ENCODE measurements around the gene SOBP. TPM values are rescaled to one million over a fixed set of nuclear protein-coding genes. Genes with fewer than 3 reads are reported as not detected.

SOBP gene
- total RNA-seq, 1 experiment from 2014 or later = 0.22 TPM

DNA sequence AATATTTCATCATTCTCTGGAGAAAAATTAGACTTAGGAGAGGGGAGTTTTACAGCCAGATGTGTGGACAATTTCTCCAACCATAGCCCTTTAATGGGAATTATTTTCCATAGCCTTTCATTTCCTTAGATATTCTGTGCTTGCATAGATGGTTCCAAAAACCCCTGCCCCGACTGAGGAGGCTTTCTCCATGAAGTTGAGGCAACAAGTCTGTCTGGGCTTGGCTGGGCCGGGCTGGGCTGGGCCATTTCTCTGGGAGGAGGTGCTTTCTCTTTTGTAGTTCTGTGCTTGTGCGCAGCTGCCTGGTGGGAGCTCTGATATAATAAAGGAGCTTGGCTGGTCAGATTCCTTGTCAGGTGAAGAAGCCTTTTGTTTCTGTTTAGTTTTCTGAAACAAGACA is 71.4 kb downstream of the SOBP start:
- ChIA-PET POLR2A (ENCODE audit: unreplicated experiment) (no interaction called here), CTCF (no interaction called here)
- Histone ChIP-seq H3K4me1 (replicated peaks; ENCODE audit: insufficient read depth) (no peaks in the 10 kb centered on the region), H3K79me2 (ENCODE audit: low read depth) (no peaks in the 10 kb centered on the region), H3F3A (ENCODE audit: insufficient read depth, low read depth) (no peaks in the 10 kb centered on the region), H3K4me2 (no peak overlapping the region), H2AFZ (no peak overlapping the region), H3K9me3 (ENCODE audit: insufficient read depth, low read depth) (no peaks in the 10 kb centered on the region), H3K9me2 (ENCODE audit: insufficient read depth) (no peaks in the 10 kb centered on the region), H3K36me3 (ENCODE audit: low read depth) (no peaks in the 10 kb centered on the region), H3K27ac (no peak overlapping the region), H3K4me3 (no peak overlapping the region), H3K27me3 (ENCODE audit: insufficient read depth, low read depth) (no peaks in the 10 kb centered on the region), H4K20me1 (ENCODE audit: insufficient read depth) (no peaks in the 10 kb centered on the region)
- DNase-seq = no peak
- TF ChIP-seq, protein P1, sequence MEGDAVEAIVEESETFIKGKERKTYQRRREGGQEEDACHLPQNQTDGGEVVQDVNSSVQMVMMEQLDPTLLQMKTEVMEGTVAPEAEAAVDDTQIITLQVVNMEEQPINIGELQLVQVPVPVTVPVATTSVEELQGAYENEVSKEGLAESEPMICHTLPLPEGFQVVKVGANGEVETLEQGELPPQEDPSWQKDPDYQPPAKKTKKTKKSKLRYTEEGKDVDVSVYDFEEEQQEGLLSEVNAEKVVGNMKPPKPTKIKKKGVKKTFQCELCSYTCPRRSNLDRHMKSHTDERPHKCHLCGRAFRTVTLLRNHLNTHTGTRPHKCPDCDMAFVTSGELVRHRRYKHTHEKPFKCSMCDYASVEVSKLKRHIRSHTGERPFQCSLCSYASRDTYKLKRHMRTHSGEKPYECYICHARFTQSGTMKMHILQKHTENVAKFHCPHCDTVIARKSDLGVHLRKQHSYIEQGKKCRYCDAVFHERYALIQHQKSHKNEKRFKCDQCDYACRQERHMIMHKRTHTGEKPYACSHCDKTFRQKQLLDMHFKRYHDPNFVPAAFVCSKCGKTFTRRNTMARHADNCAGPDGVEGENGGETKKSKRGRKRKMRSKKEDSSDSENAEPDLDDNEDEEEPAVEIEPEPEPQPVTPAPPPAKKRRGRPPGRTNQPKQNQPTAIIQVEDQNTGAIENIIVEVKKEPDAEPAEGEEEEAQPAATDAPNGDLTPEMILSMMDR (conservative IDR thresholded peaks at IDR 0.05) = no peak
- TF ChIP-seq EZH2 (IDR thresholded peaks at IDR 0.05; ENCODE audit: low read depth) = no peak
- intact Hi-C loops (cut with micrococcal nuclease; ENCODE audit: unreplicated experiment) = no loop called here
- BruUV-seq (replicated peaks) = no TSS peak

DNA sequence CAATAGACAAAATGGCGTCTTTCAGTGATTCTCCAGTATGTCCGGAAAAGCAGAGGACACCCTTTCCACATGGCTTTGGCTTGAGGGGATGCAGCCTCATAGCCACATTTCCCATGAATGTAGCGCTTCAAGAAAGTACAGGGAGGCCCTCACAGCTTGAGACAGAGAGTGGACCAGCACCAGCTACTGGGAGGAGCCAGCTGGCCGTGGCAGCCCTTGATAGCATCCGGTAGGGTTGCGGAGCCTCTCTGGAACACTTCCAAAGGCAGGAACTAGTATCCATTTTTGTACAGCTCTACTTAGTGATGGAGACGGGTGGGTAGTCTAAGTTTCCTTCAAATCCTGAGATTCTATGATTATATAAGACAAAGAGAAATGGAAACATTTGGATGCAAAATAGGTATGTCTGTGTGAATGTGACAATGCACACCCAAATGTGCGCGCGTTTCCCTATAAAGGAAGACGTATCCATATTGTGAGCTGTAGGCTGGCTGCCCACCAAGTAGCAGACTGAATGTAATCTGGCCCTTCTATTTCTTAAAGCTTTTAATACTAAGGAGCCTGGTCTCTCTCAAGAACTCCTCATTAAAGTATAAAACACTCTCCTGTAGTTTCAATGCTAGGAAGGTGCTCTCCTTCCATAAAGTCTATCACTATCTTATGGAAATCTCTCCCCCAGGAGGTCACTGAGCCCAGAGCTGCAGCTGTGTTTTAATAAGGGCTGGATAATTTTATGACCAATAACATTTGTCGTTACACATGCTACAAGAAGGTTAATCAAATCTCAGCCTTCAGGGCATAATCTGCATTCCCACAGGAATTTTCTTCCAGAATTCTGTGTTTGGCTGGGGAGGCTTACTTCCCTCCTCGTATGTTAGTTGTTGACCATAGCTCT is 74.0 kb downstream of the SOBP start:
- TF ChIP-seq, protein P1 (conservative IDR thresholded peaks at IDR 0.05) = no peak
- TF ChIP-seq EZH2 (IDR thresholded peaks at IDR 0.05; ENCODE audit: low read depth) = no peak
- no peak for DNase-seq
- no TSS peak for BruUV-seq (replicated peaks)
- no peaks in the 10 kb centered on the region for H3K36me3 ChIP-seq (ENCODE audit: low read depth)
- no peak overlapping the region for H3K27ac ChIP-seq
- H3K9me3 ChIP-seq (ENCODE audit: insufficient read depth, low read depth) = no peaks in the 10 kb centered on the region
- no peak overlapping the region for H3K4me3 ChIP-seq
- H2AFZ ChIP-seq = no peak overlapping the region
- ChIA-PET CTCF (no interaction called here), POLR2A (ENCODE audit: unreplicated experiment) (no interaction called here)
- H3K27me3 ChIP-seq (ENCODE audit: insufficient read depth, low read depth) = no peaks in the 10 kb centered on the region
- no peaks in the 10 kb centered on the region for H3K4me1 ChIP-seq (replicated peaks; ENCODE audit: insufficient read depth)
- no peaks in the 10 kb centered on the region for H3K9me2 ChIP-seq (ENCODE audit: insufficient read depth)
- H3F3A ChIP-seq (ENCODE audit: insufficient read depth, low read depth) = no peaks in the 10 kb centered on the region
- H4K20me1 ChIP-seq (ENCODE audit: insufficient read depth) = no peaks in the 10 kb centered on the region
- H3K79me2 ChIP-seq (ENCODE audit: low read depth) = no peaks in the 10 kb centered on the region
- intact Hi-C loops (cut with micrococcal nuclease; ENCODE audit: unreplicated experiment) = no loop called here
- H3K4me2 ChIP-seq = no peak overlapping the region

DNA sequence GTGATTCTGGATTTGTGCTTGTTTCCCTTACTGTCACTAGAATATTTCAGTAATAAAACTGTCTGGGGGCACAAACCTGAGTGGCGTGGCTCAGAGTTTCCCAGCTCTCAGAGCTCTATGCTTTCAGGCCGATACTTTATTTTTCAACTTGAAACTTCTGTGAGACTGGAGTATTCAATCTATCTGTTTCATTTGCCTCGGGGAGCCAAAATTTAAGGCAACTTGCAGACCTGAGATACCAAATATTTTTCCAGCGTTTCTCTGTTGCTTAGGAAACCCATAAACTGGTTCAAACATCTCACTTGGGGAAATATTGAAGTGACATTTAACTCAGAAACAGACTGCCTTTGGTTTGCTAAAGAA is 74.7 kb downstream of the SOBP start:
- H3K27me3 ChIP-seq (ENCODE audit: insufficient read depth, low read depth) = no peaks in the 10 kb centered on the region
- no peak overlapping the region for H3K4me3 ChIP-seq
- no peaks in the 10 kb centered on the region for H3F3A ChIP-seq (ENCODE audit: insufficient read depth, low read depth)
- intact Hi-C loops (cut with micrococcal nuclease; ENCODE audit: unreplicated experiment) = no loop called here
- no TSS peak for BruUV-seq (replicated peaks)
- H3K9me2 ChIP-seq (ENCODE audit: insufficient read depth) = no peaks in the 10 kb centered on the region
- H3K4me2 ChIP-seq = no peak overlapping the region
- no peaks in the 10 kb centered on the region for H3K79me2 ChIP-seq (ENCODE audit: low read depth)
- ChIA-PET CTCF (no interaction called here), POLR2A (ENCODE audit: unreplicated experiment) (no interaction called here)
- TF ChIP-seq, protein P1 (conservative IDR thresholded peaks at IDR 0.05) = no peak
- TF ChIP-seq EZH2 (IDR thresholded peaks at IDR 0.05; ENCODE audit: low read depth) = no peak
- H3K36me3 ChIP-seq (ENCODE audit: low read depth) = no peaks in the 10 kb centered on the region
- H2AFZ ChIP-seq = no peak overlapping the region
- DNase-seq = no peak
- H4K20me1 ChIP-seq (ENCODE audit: insufficient read depth) = no peaks in the 10 kb centered on the region
- no peaks in the 10 kb centered on the region for H3K9me3 ChIP-seq (ENCODE audit: insufficient read depth, low read depth)
- no peaks in the 10 kb centered on the region for H3K4me1 ChIP-seq (replicated peaks; ENCODE audit: insufficient read depth)
- no peak overlapping the region for H3K27ac ChIP-seq

Data from PC-9 (cell line).